ENCODE data around the gene COPS7B. TPM values are rescaled to one million over a fixed set of nuclear protein-coding genes. Genes with fewer than 3 reads are reported as not detected.

The COPS7B gene
- total RNA-seq, 1 experiment from 2014 or later, result 41.3 TPM

DNA sequence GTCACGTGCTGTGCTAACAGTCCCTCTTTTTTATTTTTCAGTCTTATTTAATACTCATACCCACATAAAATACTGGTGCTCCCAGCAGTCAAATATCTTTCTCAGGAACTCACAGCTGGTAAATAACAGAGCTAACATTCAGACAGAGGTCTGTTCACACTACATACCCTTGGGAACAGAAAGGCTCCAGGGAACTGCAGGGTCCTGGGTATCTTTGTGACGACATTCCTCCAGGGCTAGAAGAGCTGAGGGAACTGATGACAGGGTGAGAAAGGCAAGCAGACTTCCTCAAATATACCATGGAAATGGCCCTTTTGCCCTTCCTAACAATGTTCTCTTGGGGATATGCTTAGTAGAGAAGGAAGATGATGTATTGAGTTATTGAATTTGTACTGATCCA, 24.5 kb upstream of the COPS7B start:
- ChIA-PET POLR2A (interaction anchor here (0.7 kb wide), 1 partner anchor 8 kb away, joined by 10 read pairs; no protein-coding TSS in a partner anchor), CTCF (no interaction called here)
- H3K27me3 ChIP-seq (ENCODE audit: control insufficient read depth, insufficient read depth, low read length), result no peaks in the 10 kb centered on the region
- TF ChIP-seq POLR2AphosphoS5 (IDR thresholded peaks at IDR 0.05; ENCODE audit: low read depth, low read length), result no peak
- TF ChIP-seq TCF7L2 (IDR thresholded peaks at IDR 0.05; ENCODE audit: low read depth, low read length), result no peak
- TF ChIP-seq, protein P1, sequence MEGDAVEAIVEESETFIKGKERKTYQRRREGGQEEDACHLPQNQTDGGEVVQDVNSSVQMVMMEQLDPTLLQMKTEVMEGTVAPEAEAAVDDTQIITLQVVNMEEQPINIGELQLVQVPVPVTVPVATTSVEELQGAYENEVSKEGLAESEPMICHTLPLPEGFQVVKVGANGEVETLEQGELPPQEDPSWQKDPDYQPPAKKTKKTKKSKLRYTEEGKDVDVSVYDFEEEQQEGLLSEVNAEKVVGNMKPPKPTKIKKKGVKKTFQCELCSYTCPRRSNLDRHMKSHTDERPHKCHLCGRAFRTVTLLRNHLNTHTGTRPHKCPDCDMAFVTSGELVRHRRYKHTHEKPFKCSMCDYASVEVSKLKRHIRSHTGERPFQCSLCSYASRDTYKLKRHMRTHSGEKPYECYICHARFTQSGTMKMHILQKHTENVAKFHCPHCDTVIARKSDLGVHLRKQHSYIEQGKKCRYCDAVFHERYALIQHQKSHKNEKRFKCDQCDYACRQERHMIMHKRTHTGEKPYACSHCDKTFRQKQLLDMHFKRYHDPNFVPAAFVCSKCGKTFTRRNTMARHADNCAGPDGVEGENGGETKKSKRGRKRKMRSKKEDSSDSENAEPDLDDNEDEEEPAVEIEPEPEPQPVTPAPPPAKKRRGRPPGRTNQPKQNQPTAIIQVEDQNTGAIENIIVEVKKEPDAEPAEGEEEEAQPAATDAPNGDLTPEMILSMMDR (IDR thresholded peaks at IDR 0.05), result no peak
- H3K4me1 ChIP-seq (ENCODE audit: control insufficient read depth, insufficient read depth, low read length), result no peaks in the 10 kb centered on the region
- no peak overlapping the region for H3K27ac ChIP-seq (ENCODE audit: low read length)
- DNase-seq (ENCODE audit: low read depth, low spot score) (no peak), ATAC-seq (no peak)
- intact Hi-C loops (cut with micrococcal nuclease; ENCODE audit: unreplicated experiment) (no loop called here), in situ Hi-C loops (cut with HindIII; ENCODE audit: low pct_unique_long_range_greater_than_20kb, low sequenced_read_pairs) (no loop called here)
- no peaks in the 10 kb centered on the region for H3K9me3 ChIP-seq (ENCODE audit: control insufficient read depth, insufficient read depth, low read depth, low read length)
- no TSS peak for BruUV-seq (replicated peaks)
- H3K36me3 ChIP-seq (ENCODE audit: control insufficient read depth, insufficient read depth, low read length), result no peaks in the 10 kb centered on the region
- H3K4me3 ChIP-seq (ENCODE audit: low read depth in 2 of 2, low read length in 2 of 2), result no peak overlapping the region

DNA sequence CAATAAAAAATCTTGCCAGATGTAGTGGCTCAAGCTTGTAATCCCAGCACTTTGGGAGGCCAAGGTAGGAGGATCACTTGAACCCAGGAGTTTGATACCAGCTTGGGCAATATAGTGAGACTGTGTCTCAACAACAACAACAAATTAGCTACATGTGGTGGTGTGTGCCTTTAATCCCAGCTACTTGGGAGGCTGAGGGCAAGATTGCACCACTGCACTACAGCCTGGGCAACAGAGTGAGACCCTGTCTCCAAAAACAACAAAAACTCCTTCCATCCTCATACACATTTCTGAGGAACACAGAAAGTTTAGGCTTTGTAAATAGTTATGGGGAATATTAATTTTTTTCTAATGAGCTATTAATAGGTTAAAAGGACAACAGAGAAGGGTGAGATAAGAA, 22.1 kb upstream of the COPS7B start:
- ChIA-PET CTCF (interaction anchor here (0.6 kb wide), 1 partner anchor 29 kb away, joined by 5 read pairs; no protein-coding TSS in a partner anchor), POLR2A (no interaction called here)
- Histone ChIP-seq H3K4me3 (ENCODE audit: low read depth in 2 of 2, low read length in 2 of 2) (no peak overlapping the region), H3K36me3 (ENCODE audit: control insufficient read depth, insufficient read depth, low read length) (no peaks in the 10 kb centered on the region), H3K27me3 (ENCODE audit: control insufficient read depth, insufficient read depth, low read length) (no peaks in the 10 kb centered on the region), H3K9me3 (ENCODE audit: control insufficient read depth, insufficient read depth, low read depth, low read length) (no peaks in the 10 kb centered on the region), H3K27ac (ENCODE audit: low read length) (no peak overlapping the region), H3K4me1 (ENCODE audit: control insufficient read depth, insufficient read depth, low read length) (no peaks in the 10 kb centered on the region)
- DNase-seq (ENCODE audit: low read depth, low spot score) (no peak), ATAC-seq (no peak)
- TF ChIP-seq POLR2AphosphoS5 (IDR thresholded peaks at IDR 0.05; ENCODE audit: low read depth, low read length), result no peak
- TF ChIP-seq, protein P2, sequence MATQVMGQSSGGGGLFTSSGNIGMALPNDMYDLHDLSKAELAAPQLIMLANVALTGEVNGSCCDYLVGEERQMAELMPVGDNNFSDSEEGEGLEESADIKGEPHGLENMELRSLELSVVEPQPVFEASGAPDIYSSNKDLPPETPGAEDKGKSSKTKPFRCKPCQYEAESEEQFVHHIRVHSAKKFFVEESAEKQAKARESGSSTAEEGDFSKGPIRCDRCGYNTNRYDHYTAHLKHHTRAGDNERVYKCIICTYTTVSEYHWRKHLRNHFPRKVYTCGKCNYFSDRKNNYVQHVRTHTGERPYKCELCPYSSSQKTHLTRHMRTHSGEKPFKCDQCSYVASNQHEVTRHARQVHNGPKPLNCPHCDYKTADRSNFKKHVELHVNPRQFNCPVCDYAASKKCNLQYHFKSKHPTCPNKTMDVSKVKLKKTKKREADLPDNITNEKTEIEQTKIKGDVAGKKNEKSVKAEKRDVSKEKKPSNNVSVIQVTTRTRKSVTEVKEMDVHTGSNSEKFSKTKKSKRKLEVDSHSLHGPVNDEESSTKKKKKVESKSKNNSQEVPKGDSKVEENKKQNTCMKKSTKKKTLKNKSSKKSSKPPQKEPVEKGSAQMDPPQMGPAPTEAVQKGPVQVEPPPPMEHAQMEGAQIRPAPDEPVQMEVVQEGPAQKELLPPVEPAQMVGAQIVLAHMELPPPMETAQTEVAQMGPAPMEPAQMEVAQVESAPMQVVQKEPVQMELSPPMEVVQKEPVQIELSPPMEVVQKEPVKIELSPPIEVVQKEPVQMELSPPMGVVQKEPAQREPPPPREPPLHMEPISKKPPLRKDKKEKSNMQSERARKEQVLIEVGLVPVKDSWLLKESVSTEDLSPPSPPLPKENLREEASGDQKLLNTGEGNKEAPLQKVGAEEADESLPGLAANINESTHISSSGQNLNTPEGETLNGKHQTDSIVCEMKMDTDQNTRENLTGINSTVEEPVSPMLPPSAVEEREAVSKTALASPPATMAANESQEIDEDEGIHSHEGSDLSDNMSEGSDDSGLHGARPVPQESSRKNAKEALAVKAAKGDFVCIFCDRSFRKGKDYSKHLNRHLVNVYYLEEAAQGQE (IDR thresholded peaks at IDR 0.05; ENCODE audit: insufficient read depth in 1 of 2, low read depth in 2 of 2, low read length in 1 of 2), result no peak
- TF ChIP-seq, protein P1 (IDR thresholded peaks at IDR 0.05), result no peak
- TF ChIP-seq TCF7L2 (IDR thresholded peaks at IDR 0.05; ENCODE audit: low read depth, low read length), result no peak
- TF ChIP-seq SIN3A (IDR thresholded peaks at IDR 0.05; ENCODE audit: borderline replicate concordance, insufficient read depth, low read depth, low read length), result no peak
- in situ Hi-C loops (cut with HindIII; ENCODE audit: low pct_unique_long_range_greater_than_20kb, low sequenced_read_pairs), result no loop called here
- intact Hi-C loops (cut with micrococcal nuclease; ENCODE audit: unreplicated experiment), result no loop called here
- no TSS peak for BruUV-seq (replicated peaks)

Measured in Panc1 (cell line).